GM04503 (cell line): ENCODE data around the gene LAMC2.
A peak's percentile ranks its signal among the peaks of the same experiment; 100 is the strongest.
"Not testable (repeated sequence)": the region's sequence is repeated elsewhere in the genome, so short reads cannot be mapped to it uniquely, and the experiment has no call there.

Experiments
- DNase-seq: peaks from one replicate; pipeline ENCODE4 v3.0.0-alpha.2; 2012; ENCODE audit warnings: low read depth

LAMC2 gene

DNA sequence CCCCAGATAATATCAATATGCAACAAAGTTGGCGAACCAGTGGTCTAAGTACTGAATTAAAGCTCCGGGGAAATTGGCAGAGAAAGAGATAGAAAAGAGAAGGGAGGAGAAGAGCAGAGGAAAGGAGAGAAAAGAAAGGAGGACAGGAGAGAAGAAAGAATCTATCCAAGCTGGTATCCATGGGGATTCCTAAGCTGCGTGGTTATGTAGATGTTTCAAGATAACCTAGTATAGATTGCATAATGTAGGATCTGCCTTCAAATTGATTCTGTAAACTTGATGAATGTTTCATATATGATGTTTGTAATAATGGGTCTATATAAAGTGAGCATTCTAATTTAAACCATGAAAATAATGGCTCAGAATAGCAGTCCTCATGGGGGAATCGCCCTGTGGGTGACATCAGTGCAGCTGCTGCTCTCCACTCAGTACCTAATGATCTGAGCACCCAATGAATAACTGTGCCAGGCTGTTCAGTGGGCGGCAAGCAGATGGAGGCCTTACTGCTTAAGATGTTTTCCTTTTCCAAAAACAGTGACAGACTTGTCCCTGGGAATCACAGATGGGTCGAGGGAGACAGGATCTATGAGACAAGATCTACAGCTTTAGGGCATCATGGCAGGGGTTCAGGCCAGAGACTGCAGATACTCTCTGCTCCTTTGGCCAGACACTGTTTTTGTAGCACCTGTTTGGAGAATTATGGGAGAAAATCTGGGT, 78.0 kb downstream of the LAMC2 start:
- no peak for DNase-seq

- peak; percentile 98 for DNase-seq
Measured at GRCh38 chr1:183267646-183268431, 81.8 kb downstream of the LAMC2 start.

GRCh38 chr1:183270541-183271141, 84.6 kb downstream of the LAMC2 start:
- peak; percentile 91 for DNase-seq

DNA sequence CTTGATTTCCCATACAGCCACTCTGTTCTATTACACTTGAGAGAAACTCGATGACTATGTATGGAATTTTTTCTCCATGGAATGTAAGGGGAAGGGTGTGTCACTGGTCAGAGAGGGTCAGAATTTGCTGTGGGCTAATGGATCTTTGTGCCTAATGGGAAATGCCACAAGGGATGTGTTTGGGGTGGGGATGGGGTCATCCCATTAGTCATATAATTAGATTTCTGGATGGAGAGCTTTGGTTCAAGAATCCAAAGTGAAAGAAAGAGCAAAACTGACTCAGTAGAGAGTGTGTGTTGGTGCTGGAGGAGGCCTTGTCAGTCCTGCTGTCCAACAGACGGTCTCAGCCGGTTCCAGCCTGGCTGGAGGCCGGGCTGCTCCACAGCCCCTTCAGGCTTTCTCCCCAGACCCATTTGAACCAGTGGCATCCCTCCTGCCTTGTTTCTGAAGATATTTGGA, 86.4 kb downstream of the LAMC2 start:
- peak; percentile 98 for DNase-seq

DNA sequence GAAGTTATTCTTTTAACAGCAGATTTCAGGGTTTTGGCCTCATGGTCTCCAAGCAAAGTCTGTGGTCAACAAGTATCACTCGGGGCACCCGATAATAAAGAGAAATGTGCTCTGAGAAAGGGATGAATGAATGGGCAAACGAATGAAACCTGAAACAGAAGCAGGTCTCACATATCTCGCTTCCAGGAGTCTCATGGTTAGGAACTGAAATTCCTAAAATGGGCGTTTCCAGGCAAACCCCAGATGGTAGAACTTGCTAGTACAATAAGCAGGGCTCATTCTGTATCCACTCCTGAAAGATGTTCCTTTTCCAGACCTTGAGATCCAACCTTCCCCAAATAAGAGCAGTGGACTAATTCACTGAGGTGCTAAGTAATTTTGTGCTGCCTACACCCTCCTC, 87.2 kb downstream of the LAMC2 start:
- no peak for DNase-seq

DNA sequence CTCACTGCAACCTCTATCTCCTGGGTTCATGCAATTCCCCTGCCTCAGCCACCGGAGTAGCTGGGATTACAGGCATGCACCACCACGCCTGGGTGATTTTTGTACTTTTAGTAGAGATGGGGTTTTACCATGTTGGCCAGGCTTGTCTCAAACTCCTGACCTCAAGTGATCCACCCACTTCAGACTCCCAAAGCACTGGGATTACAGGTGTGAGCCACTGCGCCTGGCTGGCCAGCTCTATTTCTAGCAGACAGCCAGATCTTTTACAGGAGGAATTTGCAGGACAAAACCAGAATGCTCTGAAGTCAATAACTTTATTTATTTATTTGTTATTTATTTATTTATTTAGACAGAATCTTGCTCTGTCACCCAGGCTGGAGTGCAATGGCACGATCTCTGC, 87.9 kb downstream of the LAMC2 start:
- DNase-seq: not testable (repeated sequence)

DNA sequence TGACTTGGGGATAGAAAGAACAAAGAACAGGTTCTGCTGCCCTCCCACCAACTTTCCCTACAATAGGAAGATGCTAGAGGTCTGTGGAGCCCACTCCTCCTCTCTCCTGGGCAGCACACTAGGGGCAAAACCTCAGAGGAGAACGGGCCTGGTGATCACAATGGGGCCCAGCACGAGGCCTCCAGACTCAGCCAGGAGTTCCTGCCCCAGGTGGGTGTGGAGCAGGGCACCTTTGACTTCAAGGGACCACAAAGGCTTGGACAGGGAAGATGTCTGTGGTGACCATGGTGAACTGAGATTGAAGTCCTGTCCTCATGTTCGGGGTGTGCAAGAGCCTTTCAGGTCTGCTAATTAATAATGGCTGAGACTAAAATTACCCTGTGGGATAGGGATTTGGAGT, 88.8 kb downstream of the LAMC2 start:
- no peak for DNase-seq

- no peak for DNase-seq
Measured at GRCh38 chr1:183275322-183275721, 89.3 kb downstream of the LAMC2 start.

- no peak for DNase-seq
Measured at GRCh38 chr1:183276386-183277080, 90.5 kb downstream of the LAMC2 start.

GRCh38 chr1:183277821-183278738, 92.0 kb downstream of the LAMC2 start:
- no peak for DNase-seq

DNA sequence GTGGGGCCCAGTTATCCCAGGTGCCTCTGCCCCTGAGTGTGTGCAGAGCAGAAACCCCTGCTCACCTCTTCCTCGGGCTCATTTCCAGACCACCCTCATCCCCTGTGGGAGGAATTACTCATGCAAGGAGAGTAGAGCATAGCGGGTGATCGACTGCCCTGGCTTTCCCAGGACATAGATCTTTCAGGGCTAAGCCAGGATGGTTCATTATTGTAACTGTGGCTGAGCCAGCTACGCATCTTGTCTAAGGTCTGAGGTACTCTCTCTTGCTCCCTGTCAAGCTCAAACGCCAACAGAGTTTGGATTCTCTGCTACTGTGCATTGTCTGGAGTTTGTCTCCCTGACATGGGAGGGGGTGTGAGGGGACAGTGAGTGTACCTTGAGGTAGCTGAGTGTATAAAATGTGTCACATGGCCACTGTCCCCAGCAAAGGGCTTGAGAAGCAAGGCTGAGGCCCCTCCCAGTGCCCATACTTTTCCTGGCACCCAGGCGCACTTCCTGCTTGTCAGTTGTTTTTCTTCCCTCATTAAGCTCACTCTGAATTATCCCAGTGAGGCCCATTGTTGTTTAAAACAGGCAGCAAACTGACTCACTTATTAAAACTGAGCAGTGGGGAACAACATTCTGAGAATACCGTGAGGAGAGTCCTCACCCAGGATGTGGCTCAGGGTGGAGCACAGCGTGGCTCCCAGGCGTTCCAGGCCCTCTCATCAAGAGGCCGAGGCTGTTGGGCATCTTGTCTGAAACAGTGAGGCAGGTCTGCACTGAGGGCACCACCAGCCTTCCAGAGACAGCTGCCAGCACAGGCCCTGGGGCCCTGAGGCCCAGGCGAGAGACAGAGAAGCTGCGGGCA, 92.9 kb downstream of the LAMC2 start:
- DNase-seq: peak; percentile 91

DNA sequence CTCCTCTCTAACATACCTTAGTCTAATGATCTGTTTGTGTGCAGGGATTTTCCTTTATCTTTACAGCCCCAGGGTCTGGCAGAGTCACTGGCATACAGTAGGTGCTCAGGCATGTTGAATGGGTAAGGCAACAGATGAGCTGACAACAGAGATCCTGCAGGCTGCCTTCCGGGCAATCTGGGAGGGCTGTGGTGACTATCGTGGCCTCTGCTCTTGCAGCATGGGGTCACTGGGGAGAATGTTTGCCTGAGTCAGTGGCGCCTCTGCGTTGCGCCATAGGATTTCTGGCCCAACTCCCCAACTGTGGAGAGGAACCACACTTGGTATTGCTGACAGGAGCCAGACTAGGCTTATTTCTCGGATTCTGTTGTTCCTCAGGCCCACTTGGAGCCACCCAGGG, 93.8 kb downstream of the LAMC2 start:
- DNase-seq: peak; percentile 71

- peak; percentile 75 for DNase-seq
Measured at GRCh38 chr1:183281039-183281438, 95.0 kb downstream of the LAMC2 start.

- DNase-seq: peak; percentile 72
Measured at GRCh38 chr1:183281553-183282091, 95.6 kb downstream of the LAMC2 start.

DNA sequence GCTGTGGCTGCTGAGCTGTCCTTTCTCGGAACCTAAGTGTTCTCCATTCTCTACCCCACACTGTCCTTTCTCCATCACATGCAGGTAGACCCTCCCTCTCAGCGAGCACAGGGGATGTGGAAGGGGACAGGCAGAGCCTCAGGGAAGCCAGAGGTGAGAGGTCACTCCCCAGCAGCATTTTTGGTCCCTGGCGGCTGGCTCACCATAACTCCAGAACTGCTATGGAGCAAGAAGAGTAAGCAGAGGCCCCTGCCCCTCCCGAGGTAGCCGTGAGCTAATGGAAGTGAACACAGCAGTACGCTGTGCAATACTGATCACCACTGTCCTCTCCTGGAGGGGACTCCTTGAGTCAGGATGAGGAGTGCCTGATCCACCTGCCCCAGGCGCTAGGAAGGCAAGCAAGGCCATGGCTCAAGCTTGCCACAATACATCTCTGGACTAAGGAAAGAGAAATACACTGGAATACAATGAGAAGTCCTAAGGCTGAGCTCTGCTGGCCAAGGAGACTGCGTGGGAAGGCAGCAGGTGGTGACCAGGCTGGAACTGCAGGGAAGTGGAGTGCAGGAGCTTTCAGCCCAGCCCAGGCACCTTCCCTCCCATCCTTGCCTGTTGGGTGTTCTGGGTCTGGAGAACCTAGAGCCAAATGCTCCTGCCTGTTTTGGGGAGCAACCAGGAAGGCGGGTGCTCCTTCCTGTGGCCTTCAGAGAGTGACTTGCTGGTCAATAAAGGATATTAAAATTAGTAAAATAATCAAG, 96.2 kb downstream of the LAMC2 start:
- DNase-seq: no peak

DNA sequence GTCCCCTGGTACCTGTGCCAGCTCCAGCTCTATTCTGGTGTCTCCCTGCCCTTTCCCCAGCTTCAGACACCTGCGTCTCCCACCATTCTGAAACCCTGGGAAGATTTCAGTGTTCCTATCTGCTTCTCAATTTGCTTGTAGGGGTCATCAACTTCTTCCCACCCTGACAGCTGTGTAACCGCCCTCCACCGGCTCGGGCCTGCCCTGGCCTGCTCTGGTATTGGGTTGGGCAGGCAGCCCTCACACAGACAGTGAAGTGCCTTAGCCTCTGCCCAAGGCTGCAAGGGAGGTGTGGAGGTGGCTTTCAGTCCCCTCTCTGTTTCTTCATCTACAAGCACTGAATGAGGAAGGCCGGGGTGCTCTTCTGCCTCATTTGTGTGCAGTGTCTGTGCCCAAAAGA, 97.2 kb downstream of the LAMC2 start:
- no peak for DNase-seq

DNA sequence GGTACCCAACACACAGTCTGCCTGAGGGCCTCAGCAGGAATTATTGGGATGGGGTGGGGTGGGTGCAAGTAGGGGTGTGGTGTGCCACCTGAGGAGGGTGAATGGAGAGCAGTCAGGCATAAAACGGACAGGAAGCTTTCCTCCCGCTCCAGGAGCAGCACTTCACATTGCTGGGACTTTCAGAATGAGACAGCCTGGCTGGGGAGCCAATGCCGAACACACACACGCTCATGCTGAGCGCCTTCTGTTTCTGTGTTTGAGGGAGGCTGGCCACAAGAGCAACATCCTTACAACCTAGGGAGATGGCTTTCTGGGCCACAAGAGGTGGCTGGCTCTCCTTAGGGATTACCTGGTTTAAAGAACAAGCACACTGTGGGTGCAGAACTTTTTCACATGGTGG, 98.0 kb downstream of the LAMC2 start:
- no peak for DNase-seq

DNA sequence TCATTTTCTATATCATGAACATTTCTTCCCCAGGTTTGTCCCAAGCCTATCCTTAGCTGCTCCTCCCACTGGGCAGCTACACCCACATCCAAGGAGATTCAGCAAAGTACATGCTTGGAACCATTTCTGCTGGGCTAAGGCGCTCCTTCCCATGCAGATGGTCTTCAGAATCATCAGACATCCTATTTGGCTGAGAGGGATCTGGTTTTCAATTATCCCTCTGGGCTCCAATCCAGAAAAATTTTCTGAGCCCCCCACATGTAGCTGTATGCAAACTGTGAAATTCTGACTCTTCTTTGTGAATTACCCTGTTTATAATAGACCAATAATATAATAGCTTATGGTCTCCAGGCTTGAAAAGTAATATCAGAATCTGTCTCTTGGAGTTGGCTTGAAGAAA, 99.2 kb downstream of the LAMC2 start:
- DNase-seq: no peak

DNA sequence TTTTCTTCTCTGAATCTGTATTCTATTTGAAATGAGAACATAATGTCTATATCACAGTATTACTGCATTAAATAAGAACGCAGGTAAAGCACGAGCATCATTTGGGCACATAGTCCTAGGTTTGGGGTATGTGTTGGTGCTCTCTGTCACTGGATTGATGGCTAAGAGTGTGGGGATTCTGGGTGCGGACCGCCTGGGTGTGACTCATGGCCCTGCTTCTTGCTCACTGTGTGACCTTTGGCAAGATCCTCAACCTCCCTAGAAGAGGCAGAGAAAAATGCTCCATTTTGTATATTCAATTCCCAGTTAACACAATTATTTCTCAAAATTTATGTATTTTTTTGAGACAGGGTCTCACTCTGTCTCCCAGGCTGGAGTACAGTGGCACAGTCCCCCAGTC, 99.7 kb downstream of the LAMC2 start:
- no peak for DNase-seq
